ENCODE measurements around the gene BNIP2.
"Not testable (repeated sequence)": the region's sequence is repeated elsewhere in the genome, so short reads cannot be mapped to it uniquely, and the experiment has no call there.

BNIP2 gene

DNA sequence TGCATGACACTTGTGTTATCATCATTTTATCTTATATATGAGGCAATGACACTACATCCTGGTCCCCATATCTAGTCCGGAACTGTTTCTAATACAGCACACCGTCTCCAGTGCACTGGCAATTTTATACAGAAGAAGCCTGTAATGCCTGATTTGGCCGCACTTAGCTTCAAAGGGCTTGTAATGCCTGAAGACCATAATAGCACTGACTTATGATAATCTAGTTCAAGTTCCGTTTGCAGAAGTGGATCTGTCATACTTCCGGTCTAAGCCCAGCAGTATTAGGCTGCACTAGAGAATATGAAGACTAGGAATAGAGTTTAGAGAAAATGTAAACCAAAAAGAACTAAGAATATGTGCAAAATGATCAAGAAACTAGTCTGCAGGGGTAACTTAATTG is 1.3 kb downstream of the BNIP2 start:
- peak in 1 of 2 experiments; percentile 22 for DNase-seq

DNA sequence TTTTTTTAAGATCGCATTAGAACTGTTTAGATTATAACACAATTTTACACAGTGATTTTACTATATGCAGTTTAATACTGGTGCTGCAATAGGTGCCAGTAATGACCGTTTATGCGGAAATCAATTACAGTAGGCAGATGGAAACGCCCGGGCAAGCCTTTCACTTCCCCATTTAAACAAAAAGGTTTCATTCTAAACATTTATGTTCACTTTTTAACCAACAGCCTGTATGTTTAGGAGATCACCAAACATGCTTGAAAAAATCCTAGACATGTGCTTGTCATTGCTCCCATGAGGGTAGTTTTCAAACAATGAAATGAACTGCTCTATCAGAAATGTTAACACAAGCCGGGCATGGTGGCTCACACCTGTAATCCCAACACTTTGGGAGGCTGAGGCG is 2.7 kb downstream of the BNIP2 start:
- no peak for DNase-seq

DNA sequence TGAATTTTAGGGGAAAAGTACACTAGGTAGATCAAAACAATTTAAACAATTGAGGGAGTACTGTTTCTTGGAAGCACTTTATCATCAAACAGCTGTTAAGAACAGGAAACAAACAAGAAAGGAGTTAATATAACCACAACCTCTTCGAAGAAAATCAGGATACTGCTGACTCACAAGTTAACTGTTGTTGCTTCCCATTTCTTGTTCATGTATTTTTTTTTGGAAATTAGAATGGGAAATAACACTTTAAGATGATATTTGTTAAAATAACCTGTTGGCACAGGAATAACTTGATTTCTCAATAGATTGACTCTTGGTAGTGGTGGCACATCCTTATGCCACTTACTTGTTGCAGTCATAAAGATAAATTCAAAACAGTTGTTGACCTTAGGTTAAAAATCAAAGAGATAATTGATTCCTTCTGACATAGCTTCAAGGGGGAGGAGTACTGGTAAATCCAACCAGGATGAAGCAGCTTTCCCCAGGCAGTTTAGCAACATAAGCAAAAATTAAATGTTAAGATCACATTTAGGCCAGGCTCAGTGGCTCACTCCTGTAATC is 3.3 kb downstream of the BNIP2 start:
- DNase-seq, result no peak

DNA sequence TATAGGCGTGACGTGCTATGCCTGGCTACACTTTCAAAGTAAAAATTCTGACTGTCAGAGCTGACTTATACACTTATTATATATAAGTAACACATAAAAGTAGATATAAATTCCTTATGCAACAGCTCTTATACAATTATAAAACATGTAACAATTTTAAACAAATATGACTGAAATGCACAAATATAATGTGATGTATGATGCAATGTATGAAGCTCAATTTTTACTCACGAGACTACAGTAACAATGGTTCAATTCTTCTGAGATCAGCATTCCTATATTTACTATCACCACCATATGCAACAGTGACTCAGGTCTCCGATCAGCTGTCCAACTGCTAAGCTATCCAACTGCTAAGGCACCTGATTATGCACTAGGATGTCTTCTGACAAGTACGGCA is 8.2 kb downstream of the BNIP2 start:
- no peak for DNase-seq

DNA sequence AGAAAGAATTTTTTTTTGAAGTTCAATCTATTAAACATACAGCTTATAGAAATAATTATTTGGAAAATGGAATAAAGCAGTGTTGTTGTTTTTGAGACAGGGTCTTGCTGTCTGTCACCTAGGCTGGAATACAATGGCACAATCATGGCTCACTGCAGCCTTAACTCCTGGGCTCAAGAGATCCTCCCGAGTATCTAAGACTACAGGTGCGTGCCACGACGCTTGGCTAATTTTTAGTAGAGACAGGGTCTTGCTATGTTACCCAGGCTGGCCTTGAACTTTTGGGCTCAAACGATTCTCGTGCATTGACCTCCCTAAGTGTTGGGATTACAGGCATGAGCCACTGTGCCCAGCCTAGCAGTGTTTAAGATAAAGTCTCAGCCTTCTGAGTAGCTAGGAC is 8.8 kb downstream of the BNIP2 start:
- DNase-seq, result no peak

DNA sequence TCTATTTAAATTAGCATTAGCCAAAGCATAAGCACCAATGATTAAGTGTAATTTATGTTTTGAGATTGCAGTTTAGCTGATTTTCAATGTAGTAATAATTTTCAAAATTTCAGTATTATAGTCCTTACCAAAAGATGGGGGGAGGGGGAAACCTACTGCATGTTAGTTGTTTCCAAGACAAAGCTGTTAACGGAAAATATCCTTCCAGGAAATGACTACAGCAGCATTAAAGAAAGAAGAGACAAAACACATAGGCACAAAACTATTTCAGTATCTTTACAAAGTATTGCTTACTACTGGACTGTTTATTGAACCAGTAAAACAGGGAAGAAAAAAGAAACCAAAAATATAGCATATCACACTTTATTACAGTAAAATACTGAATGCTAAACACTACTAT is 10.5 kb downstream of the BNIP2 start:
- DNase-seq, result no peak

DNA sequence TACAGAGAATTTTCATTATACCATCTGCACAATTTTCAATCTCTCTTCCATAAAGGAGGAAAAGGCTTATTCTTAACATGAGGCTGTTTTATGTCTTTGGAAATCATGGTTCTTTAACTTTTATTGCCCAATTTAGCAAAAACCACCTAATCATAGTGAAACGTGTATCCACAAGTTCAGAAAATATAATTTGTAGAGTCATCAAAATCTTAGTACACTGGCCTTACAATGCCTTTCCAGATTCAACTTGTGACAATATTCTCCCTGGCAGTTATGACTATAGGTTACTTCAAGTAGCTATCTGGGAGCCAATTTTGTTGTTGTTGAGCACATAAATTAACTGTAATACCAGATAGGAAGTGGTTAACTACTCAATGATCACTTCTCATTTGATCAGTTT is 10.9 kb downstream of the BNIP2 start:
- DNase-seq, result no peak

DNA sequence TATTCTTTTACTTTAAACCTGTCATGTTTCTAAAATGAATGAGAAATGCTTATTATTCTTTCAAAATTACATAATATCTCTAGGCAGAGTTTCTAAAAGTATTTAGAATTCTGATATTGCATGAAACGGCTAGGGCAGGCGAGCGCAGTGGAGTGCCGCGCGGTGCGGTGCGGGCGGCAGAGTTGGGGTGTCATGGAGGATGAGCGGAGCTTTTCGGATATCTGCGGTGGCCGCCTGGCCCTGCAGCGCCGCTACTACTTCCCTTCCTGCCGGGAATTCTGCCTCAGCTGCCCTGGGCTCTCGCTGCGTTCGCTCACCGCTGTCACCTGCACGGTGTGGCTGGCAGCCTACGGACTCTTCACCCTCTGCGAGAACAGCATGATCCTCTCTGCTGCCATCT is 12.6 kb downstream of the BNIP2 start:
- DNase-seq, result no peak

DNA sequence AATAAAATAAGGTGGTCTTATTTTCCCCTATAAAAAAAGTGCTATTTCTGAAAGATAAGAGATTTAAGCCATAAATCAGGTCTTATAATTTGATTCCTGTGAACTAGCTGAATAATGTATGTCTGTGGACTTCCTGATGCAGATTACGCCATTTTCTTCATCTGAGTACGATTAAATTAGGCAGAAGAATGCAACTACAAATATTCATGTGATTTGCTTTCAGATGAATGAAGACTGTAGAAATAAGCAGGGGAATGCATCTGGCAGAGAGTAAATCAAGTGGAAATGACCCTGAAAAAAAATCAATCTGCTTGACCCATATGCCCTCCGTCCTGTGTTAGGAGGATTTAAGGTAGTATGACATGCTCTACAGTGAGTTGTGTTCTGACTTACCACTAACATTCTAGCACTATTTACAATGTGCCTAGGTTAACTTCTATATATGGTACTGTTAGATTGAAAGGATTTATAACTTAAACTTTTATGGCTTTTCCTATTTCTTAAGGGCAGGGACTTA is 14.7 kb downstream of the BNIP2 start:
- DNase-seq, result no peak

DNA sequence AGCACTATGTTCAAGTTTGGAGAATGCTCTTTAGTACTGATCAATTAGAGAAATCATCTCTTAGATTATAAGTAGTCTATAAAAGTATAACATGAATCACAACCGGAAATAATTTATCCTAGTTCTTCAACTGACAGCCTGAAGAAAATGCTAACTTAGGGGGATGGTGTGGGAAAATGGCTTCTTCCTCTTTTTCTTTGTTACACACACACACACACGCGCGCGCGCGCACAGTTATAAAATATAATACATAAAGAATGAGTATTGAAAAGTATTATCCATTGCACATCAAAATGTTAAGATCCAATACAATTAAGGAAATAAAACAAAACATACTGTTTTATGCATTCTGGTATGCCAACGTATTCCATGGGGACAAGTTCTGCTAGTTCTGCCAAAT is 20.6 kb downstream of the BNIP2 start:
- DNase-seq, result no peak

DNA sequence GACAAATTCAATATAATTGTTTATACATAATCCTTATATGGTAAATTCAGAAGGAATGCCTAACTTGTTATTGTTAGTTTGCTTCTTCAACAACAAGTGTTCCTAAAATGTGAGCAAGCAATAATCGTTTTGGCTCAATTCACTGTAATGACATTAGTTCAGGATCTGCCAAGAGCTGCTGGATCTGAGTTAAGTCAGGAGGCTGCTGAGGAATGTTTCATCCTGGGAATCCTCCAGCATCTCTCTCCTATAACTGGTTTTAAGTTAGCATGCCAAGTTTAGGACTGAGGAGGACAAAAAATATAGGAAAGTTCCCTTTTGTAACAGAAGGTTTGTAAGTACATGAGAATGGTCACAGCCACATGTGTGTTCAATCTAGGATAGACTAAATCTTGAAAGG is 26.9 kb downstream of the BNIP2 start:
- no peak for DNase-seq

DNA sequence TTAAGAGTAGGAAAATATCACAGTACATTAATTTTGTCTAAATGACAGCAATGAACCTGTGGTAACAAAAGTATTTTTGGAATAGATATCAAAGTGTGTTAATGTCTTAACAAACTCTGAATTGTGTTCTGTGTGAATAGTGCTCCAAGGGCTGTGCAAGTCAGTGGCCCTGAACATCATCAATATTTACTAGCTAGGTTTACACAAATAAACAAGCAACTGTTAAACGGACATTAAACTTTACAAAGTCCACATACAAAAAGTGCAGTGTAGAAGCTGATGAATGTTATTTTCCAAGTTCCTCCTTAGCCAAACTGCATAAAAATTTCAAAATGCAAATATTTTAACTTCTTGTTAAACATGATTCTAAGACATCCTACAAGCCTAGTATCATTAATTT is 29.8 kb downstream of the BNIP2 start:
- DNase-seq, result no peak

DNA sequence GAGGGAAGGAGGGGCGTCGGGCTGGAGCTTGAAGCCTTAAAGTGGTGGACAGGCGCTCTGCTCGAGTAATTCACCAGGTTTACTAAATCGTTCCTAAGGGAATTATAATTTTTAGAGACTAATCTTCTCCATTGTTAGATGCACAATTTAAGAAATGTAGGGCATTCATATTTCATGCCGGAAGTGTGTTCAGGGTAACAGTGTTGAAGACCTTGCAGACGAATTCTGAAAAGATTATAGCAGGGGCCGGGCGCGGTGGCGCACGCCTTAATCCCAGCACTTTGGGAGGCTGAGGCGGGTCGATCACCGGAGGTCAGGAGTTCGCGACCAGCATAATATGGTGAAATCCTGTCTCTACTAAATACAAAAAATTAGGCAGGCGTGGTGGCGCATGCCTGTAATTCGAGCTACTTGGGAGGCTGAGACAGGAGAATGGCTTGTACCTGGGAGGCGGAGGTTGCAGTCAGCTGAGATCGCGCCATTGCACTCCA is 31.4 kb downstream of the BNIP2 start:
- DNase-seq, result no peak

DNA sequence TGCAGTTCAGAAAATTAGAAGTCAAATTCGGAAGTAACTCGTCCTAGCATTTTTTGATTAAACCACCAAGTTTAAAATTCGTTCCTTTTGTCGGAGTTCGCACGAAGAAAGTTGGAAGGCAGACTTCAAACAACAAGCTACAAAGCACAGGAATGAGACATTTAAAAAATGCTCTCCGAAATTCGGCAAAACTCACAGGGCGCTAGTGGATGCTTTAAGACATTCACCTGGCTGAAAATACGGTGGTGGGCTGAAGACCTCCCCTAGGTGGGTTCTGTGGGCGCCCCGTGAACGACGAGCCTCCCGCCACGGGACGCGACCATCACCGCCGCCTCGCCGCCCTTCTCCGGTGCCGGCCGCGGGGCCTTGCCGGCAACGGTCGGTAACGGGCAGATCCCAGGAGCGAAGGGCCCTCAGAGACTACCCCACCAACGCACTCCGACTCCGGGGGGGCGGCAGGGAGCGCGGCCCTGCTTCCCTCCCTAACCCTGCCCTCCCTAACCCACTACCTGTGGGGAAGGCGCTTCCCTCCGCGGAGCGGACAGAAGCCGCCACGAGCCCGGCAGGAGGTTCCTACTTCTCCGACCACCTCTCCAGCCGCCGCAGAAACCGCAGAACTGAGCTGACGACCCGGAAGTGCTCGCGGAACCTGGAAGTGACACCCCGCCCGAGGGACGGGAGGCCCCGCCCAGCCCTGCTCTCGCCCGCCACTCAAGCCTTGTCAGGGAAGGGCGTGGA is 32.1 kb downstream of the BNIP2 start, which contains the start of gene GTF2A2:
Gene GTF2A2, minus strand, starts transcription at position 619 of the 738 bp plus-strand sequence. CDS start 5,238 bp downstream, outside the sequence.
- DNase-seq, result peak; percentile 83 to 95

DNA sequence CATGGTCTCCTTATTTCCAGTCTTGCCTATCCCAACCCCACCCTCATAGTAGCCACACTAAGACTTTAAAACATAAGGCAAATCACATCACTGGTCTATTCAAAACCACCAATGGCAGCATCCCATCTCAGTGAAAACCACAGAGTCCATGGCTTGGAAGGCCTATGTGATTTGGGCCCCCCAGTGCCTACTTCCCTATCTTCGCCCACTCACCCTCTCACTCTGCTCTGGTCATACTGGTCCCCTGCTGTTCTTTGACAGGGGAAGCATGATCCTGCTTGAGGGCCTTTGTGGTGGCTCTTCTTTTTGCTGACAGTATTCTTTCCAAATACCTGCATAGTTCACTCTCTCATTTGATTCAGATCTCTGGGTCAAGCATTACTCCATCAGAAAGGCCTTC is 35.1 kb downstream of the BNIP2 start:
- DNase-seq, result no peak

DNA sequence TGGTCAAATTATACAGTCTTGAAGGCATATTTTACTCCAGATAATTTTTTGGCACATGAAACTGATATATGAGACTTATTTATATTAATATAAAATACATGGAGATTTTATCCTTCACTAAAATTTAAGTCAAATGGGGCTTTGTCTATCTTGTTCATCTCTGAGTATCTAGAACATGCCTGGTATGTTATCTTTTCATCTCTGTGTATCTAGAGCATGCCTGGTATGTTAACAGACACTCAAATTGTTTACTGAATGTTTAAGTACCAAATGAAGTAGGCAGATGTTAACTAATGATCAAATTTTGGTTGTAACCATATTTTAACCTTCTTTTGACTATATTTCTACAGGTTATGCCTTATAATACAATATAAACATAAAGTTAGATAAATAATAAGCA is 39.5 kb downstream of the BNIP2 start:
- DNase-seq, result no peak

DNA sequence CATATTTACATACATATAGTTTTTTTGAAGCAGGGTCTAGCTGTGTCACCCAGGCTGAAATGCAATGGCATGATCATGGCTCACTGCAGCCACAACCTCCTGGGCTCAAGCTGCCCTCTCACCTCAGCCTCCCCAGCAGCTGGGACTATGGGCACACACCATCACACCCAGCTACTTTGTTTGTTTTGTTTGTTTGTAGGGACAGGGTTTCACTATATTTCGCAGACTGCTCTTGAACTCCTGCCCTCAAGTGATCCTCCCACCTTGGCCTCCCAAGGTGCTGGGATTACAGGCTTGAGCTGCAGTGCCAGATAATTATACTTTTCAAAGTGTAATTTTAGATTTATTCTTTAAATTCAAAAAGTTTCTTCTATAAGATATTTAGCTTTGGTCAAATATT is 42.0 kb downstream of the BNIP2 start:
- DNase-seq, result no peak

DNA sequence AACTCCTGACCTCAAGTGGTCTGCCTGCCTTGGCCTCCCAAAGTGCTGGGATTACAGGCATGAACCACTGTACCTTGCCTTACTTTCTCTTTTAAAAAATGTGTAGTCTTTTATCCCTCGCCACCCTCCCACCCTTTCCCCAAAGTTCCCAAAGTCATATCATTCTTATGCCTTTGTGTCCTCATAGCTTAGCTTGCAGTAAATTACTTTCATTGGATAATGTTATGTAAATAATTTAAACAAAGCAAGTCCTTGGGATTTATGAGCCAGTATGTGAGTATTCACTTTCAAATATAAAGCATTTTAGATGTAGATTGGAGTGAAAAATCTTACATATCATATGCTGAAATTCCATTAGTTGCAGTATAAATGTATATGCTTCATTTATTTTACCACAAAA is 42.8 kb downstream of the BNIP2 start:
- DNase-seq, result no peak

DNA sequence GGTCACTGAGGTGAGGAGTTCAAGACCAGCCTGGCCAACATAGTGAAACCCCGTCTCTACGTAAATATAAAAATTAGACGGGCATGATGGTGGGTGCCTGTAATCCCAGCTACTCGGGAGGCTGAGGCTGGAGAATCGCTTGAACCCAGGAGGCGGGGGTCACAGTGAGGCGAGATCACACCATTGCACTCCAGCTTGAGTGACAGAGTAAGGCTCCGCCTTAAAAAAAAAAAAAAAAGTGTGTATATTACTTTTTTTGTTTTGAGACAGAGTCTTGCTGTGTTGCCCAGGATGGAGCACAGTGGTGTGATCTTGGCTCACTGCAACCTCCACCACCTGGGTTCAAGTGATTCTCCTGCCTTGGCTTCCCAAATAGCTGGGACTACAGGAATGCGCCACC is 43.3 kb downstream of the BNIP2 start:
- not testable (repeated sequence) for DNase-seq

DNA sequence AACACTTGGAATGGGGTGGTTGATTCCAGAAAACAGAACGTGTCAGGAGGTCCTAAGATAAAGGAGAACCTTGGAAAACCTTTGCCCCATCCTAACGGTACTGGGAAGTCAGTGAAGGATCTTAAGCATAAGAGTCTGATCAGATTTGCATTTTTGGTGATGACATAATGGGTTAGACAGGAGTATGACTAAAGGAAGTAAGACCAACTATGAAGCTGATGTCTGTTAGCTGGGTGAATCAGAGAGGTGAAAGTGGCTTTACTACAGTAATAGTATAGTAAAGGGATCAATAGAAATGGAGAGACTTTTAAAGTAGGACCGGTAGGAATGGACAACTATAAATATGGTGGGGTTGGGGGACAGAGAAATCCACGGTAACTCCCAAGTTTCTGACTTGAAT is 44.4 kb downstream of the BNIP2 start:
- no peak for DNase-seq

DNA sequence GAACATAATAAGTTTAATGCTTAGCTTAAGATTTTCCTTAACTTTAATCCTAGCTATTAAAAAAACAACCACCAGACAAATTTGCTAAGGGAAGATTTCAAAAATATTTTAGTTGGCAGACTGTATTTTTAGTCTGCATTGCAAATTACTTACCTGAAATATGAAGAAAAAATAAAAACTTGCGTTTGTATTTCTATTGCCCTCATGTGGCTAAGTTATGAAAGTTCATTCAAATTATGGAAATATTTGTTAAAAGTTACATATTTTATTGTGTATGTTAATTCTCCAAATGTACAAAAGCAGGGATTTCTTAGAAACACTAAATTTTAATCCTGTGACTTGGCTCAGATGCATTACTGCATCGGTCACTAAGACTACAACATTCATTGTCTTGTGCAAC is 46.8 kb downstream of the BNIP2 start:
- DNase-seq, result no peak

DNA sequence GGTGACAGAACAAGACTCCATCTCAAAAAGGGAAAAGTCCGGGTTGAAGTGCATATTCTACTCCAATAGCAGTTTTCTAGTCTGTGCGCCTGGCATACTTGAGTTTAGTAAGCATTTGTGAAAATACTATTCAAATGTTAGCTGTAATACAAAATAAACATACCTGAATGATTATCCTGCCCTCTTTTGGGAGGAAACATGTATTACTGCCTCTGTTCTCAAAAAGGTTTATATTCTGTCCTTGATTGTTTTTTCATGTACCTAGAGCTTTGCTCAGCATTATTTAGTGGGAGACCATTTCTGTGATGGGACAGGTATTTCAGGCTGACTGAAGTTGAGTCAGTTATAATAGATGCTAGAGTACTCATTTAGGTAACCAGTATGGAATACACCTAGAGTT is 51.6 kb downstream of the BNIP2 start:
- not testable (repeated sequence) for DNase-seq

DNA sequence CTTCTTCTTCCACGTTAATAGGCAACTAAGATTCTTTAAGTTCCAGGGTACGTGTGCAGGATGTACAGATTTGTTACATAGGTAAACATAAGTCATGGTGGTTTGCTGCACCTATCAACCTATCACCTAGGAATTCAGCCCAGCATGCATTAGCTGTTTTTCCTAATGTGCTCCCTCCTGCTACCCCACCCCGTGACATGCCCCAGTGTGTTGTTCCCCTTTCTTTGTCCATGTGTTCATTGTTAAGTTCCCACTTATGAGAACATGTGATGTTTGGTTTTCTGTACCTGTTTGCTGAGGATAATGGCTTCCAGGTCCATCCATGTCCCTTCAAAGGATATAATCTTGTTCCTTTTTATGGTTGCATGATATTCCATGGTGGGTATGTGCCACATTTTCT is 52.9 kb downstream of the BNIP2 start:
- no peak for DNase-seq

DNA sequence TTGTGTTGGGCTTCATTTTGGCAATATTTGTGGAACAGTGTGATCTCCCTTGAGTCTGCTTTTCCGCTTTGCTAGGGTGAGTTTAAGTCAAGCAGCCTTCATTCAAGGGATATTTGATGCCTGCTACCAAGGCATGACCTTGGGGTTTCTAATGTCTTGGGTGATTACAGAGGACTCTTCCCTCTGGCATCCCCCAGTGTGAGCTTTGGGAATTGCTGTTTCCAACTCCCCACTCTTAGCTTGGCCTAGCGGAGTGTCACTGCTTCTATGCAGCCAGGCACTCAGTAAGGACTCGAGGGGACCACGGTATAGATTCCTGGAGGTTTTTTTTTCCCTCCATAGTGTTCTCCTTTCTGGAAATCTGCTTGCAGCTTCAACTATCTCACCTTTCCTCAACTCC is 56.4 kb downstream of the BNIP2 start:
- DNase-seq, result no peak

DNA sequence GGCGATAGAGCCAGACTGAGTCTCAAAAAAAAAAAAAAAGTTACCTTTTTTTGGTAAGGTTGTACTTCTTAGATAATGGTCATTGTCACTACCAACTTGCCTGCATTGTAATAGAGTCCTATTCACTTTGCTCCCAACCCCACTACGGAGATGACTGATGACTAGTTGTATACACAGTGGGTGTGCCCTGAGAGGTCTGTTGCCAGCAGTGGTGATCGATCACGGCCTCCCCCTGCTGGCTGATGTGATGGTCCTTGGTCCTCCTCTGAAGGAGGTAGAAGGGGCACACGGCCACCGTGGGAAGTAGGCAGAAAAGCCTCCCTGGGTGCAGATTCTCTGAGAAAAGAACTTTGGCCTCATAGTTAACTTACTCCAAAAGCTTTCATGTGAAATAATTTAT is 66.8 kb downstream of the BNIP2 start:
- DNase-seq, result peak in 1 of 2 experiments; percentile 41

Measured in SW 1271 (cell line).